WERI-Rb-1 (cell line): Measurements from ENCODE around the gene SPTBN2.

Experiments
- DNase-seq: peaks from one replicate; pipeline ENCODE4 v3.0.0-alpha.2; 2020
- H3K27ac ChIP-seq: fragments of 250-450 bp; sonication (Bioruptor Pico); 2 replicates; pipeline ENCODE4 v1.5.1; 2020; ENCODE audit warnings: mild to moderate bottlenecking, moderate library complexity
- H3K27me3 ChIP-seq: fragments of 250-450 bp; sonication (Bioruptor Pico); 2 replicates; pipeline ENCODE4 v1.5.1; 2021; ENCODE audit warnings: mild to moderate bottlenecking, low read depth, moderate library complexity; ENCODE audit not compliant: insufficient read depth, severe bottlenecking
- H3K36me3 ChIP-seq: fragments of 250-450 bp; sonication (Bioruptor Pico); 2 replicates; pipeline ENCODE4 v1.5.1; 2020; ENCODE audit warnings: mild to moderate bottlenecking, moderate library complexity
- H3K4me3 ChIP-seq: 2 replicates; pipeline ENCODE4 v1.5.1; 2011; ENCODE audit warnings: low read depth, mild to moderate bottlenecking, control low read depth, low read length
- H3K9me3 ChIP-seq: fragments of 250-450 bp; sonication (Bioruptor Pico); 2 replicates; pipeline ENCODE4 v1.5.1; 2021; ENCODE audit warnings: mild to moderate bottlenecking, moderate library complexity; ENCODE audit not compliant: severe bottlenecking
- TF ChIP-seq, protein P1 (sequence below): IDR thresholded peaks from 2 replicates; pipeline ENCODE4 v1.5.1; 2011; ENCODE audit warnings: low read depth, mild to moderate bottlenecking, control low read depth, inconsistent platforms, low read length

Gene SPTBN2

DNA sequence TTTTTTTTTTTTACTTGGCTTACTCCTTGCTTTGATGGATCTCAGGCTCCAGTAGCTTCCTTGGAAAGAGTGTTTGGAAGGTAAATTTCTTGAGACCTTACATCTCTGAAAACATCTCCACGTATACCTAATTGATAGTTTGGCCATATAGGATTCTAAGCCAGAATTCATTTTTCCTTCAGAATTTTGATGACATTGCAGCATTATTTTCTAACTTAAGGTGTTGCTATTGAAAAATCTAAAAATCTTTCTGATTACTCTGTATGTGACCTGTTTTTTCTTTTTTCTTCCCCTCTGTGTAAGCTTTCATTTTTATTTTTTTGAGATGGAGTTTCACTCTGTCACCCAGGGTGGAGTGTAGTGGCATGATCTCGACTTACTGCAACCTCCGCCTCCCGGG is 23.1 kb upstream of the SPTBN2 start:
- DNase-seq: no peak
- TF ChIP-seq, protein P1, sequence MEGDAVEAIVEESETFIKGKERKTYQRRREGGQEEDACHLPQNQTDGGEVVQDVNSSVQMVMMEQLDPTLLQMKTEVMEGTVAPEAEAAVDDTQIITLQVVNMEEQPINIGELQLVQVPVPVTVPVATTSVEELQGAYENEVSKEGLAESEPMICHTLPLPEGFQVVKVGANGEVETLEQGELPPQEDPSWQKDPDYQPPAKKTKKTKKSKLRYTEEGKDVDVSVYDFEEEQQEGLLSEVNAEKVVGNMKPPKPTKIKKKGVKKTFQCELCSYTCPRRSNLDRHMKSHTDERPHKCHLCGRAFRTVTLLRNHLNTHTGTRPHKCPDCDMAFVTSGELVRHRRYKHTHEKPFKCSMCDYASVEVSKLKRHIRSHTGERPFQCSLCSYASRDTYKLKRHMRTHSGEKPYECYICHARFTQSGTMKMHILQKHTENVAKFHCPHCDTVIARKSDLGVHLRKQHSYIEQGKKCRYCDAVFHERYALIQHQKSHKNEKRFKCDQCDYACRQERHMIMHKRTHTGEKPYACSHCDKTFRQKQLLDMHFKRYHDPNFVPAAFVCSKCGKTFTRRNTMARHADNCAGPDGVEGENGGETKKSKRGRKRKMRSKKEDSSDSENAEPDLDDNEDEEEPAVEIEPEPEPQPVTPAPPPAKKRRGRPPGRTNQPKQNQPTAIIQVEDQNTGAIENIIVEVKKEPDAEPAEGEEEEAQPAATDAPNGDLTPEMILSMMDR: no peak
- no peaks in the 10 kb centered on the region for H3K9me3 ChIP-seq
- no peaks in the 10 kb centered on the region for H3K36me3 ChIP-seq
- no peak overlapping the region for H3K27ac ChIP-seq
- no peak overlapping the region for H3K4me3 ChIP-seq
- H3K27me3 ChIP-seq: no peaks in the 10 kb centered on the region

DNA sequence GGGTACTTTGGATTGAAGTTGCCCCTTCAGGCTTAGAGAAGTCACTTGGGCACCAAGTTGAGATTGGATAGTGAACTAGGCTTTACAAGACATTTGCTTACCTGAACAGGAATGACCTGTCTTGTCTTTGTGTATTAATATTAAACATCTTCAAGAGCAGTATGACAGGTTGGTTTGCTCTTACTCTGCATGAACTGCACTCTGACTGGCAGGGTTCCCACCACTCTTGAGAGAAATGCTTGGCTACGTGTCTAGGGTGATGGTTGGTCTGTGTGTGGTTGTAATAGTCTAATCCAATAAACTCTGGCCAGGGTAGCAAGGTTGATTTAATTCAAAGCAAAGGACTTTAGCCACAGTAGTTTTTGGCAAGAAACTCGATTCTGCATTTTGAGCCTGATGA is 20.1 kb upstream of the SPTBN2 start:
- no peak for DNase-seq
- no peaks in the 10 kb centered on the region for H3K9me3 ChIP-seq
- TF ChIP-seq, protein P1: no peak

DNA sequence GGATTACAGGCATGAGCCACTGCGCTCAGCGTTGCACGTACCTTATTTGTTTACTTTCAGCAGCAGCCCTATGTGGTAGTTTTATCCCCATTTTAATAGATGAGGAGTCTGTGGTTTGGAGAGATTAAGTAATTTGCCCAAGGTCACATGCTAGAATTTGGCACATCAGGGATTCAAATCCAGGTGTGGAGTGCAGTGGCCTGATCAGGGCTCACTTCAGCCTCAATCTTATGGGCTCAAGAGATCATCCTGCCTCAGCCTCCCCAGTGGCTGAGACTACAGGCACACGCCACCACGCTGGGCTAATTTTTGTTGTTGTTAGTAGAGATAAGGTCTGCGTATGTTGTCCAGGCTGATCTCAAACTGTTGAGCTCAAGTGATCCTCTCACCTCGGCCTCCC is 18.5 kb upstream of the SPTBN2 start:
- Histone ChIP-seq H3K9me3 (no peaks in the 10 kb centered on the region), H3K4me3 (no peak overlapping the region), H3K27me3 (no peaks in the 10 kb centered on the region), H3K27ac (no peak overlapping the region), H3K36me3 (no peaks in the 10 kb centered on the region)
- TF ChIP-seq, protein P1: no peak
- no peak for DNase-seq

More for the DNA sequence above, 20.1 kb upstream of the SPTBN2 start:
- H3K4me3 ChIP-seq: no peak overlapping the region
- H3K27me3 ChIP-seq: no peaks in the 10 kb centered on the region
- H3K27ac ChIP-seq: no peak overlapping the region
- H3K36me3 ChIP-seq: no peaks in the 10 kb centered on the region

DNA sequence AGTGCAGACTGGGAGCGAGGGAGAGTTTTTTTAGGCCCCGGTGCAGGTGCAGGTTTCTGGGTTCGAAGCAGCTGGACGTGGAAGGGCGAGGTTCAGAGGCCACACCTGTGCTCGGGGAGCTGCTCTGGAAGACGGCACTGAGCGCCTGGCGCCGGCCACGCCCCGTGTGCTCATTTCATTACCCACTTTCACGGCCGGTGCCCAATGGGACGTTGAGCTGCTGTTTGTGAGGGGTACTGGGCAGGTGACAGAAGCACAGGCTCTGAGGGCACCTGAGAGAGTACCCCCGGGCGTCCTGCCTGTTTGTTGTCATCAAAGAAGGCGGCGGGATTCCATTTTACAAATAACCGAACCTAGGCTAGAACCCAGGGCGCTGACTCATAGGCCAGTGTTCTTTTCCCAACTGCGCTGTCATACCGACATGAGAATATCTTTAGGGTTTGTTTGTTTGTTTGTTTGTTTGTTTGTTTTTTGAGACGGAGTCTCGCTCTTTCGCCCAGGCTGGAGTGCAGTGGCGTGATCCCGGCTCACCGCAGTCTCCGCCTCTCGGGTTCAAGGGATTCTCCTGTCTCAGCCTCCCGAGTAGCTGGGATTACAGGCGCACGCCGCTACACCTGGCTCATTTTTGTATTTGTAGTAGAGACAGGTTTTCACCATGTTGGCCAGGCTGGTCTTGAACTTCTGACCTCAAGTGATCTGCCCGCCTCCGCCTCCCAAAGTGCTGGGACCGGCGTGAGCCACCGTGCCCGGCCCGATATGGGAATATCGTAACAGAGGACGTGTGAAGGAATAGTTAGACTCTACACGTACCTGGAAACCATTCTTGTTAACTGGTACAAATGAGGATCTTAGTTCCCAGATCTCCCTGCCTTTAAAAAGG is 16.6 kb upstream of the SPTBN2 start:
- no peaks in the 10 kb centered on the region for H3K9me3 ChIP-seq
- H3K27ac ChIP-seq: no peak overlapping the region
- peak; percentile 28 for DNase-seq
- no peaks in the 10 kb centered on the region for H3K27me3 ChIP-seq
- no peaks in the 10 kb centered on the region for H3K36me3 ChIP-seq
- peak overlapping the region; percentile 60 for H3K4me3 ChIP-seq
- TF ChIP-seq, protein P1: no peak

DNA sequence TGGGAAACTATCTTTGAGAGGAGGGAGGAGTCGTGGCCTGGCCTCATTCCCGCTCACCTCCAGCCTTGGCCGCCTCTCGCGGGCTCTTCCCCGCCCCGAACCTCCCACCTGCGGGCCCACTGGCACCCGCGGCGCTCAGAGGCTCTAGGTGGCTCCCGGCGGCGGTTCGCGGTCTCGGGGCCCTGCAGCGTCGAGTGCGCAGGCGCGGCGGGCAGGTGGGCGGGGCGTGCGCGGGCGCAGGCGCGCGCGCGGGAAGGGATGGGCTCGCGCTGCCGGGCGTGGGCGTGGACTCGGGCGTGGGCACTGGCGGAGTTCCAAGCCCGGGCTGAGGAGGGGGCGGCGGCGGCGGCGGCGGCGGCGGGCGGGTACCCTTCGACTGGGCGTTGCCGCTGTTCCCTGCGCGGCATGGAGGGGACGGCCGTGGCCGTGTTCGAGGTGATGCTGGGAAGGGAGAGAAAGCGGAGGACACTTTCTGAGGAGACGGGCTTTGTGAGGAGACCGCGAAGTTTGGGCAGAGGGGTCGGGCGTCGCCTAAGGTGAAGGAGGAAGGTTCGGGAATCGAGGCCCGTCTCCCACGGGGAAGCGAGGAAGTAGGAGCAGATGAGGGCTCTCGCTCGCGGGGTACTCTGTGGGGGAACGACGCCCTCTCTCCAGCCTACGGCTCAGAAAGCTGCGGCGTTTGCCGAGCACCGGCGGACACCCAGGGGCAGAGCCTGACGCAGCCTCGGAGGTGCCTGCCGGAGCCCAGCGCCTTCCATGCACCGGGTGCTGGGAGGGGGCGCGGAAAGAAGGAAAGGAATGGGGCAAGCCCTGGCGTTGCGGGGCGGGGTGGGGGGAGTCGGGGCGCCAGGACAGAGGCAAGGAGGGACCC is 15.7 kb upstream of the SPTBN2 start:
- TF ChIP-seq, protein P1: no peak
- Histone ChIP-seq H3K27me3 (no peaks in the 10 kb centered on the region), H3K4me3 (peak overlapping the region; percentile 94), H3K27ac (peak overlapping the region; percentile 90), H3K9me3 (no peaks in the 10 kb centered on the region), H3K36me3 (no peaks in the 10 kb centered on the region)
- DNase-seq: peak; percentile 91
